Adipocyte (in vitro differentiated cells): ENCODE results near the gene HIC2.
"Not testable (repeated sequence)": the region's sequence is repeated elsewhere in the genome, so short reads cannot be mapped to it uniquely, and the experiment has no call there.

ENCODE experiments used
- DNase-seq: peaks from one replicate; pipeline ENCODE4 v3.0.0-alpha.2; 2015; ENCODE audit warnings: low read depth
- H3K27me3 ChIP-seq: replicated peaks from 2 replicates; pipeline ENCODE4 v1.7.0; 2013; ENCODE audit warnings: mild to moderate bottlenecking, low read length, moderate library complexity; ENCODE audit not compliant: control insufficient read depth, insufficient read depth
- H3K36me3 ChIP-seq: 2 replicates; pipeline ENCODE4 v1.7.0; 2013; ENCODE audit warnings: low read length, mild to moderate bottlenecking, moderate library complexity; ENCODE audit not compliant: control insufficient read depth, insufficient read depth, severe bottlenecking
- H3K4me1 ChIP-seq: 2 replicates; pipeline ENCODE4 v1.7.0; 2013; ENCODE audit warnings: mild to moderate bottlenecking, low read length, moderate library complexity; ENCODE audit not compliant: control insufficient read depth, insufficient read depth
- H3K4me3 ChIP-seq: 2 replicates; pipeline ENCODE4 v1.7.0; 2013; ENCODE audit warnings: mild to moderate bottlenecking, low read length, moderate library complexity
- H3K9ac ChIP-seq: 2 replicates; pipeline ENCODE4 v1.7.0; 2013; ENCODE audit warnings: mild to moderate bottlenecking, low read length, moderate library complexity
- H3K9me3 ChIP-seq: 2 replicates; pipeline ENCODE4 v1.7.0; 2013; ENCODE audit warnings: mild to moderate bottlenecking, low read length, moderate library complexity; ENCODE audit not compliant: control insufficient read depth

HIC2 gene

GRCh38 chr22:21454998-21455333 lies 37.8 kb downstream of the HIC2 start:
- H3K4me1 ChIP-seq, H3K36me3 ChIP-seq, H3K27me3 ChIP-seq, H3K9ac ChIP-seq, H3K4me3 ChIP-seq, DNase-seq, H3K9me3 ChIP-seq: not testable (repeated sequence)

- H3K9me3 ChIP-seq = no peaks in the 10 kb centered on the region
- no peaks in the 10 kb centered on the region for H3K27me3 ChIP-seq
- no peak for DNase-seq
- H3K36me3 ChIP-seq = no peaks in the 10 kb centered on the region
- no peaks in the 10 kb centered on the region for H3K4me1 ChIP-seq
- H3K4me3 ChIP-seq = no peak overlapping the region
- no peak overlapping the region for H3K9ac ChIP-seq
These were observed 38.3 kb downstream of the HIC2 start for GRCh38 chr22:21455334-21456089.

GRCh38 chr22:21457023-21457787 lies 40.0 kb downstream of the HIC2 start:
- Histone ChIP-seq H3K27me3 (no peaks in the 10 kb centered on the region), H3K4me1 (no peaks in the 10 kb centered on the region), H3K9ac (no peak overlapping the region), H3K36me3 (no peaks in the 10 kb centered on the region), H3K9me3 (no peaks in the 10 kb centered on the region), H3K4me3 (no peak overlapping the region)
- no peak for DNase-seq

- not testable (repeated sequence) for H3K36me3 ChIP-seq, H3K4me1 ChIP-seq, DNase-seq, H3K9ac ChIP-seq, H3K27me3 ChIP-seq, H3K4me3 ChIP-seq, H3K9me3 ChIP-seq
These were observed 45.5 kb downstream of the HIC2 start for GRCh38 chr22:21462672-21463071.

- H3K36me3 ChIP-seq, H3K9ac ChIP-seq, H3K9me3 ChIP-seq, H3K4me1 ChIP-seq, H3K27me3 ChIP-seq, DNase-seq: not testable (repeated sequence)
- peak within 1 kb of the TSS; percentile 58 for H3K4me3 ChIP-seq
These were observed 50.4 kb downstream of the HIC2 start, which contains the start of gene TMEM191C for GRCh38 chr22:21467337-21468193. Gene TMEM191C (plus strand): TSS chr22:21467387. CDS start chr22:21467460, 73 bp downstream.

GRCh38 chr22:21468194-21469096 lies 51.3 kb downstream of the HIC2 start:
- not testable (repeated sequence) for H3K36me3 ChIP-seq, H3K27me3 ChIP-seq, H3K9ac ChIP-seq, H3K4me1 ChIP-seq, H3K9me3 ChIP-seq
- H3K4me3 ChIP-seq = peak overlapping the region; percentile 58
- DNase-seq = peak; percentile 72

- DNase-seq, H3K9ac ChIP-seq, H3K4me3 ChIP-seq, H3K27me3 ChIP-seq, H3K36me3 ChIP-seq, H3K9me3 ChIP-seq, H3K4me1 ChIP-seq: not testable (repeated sequence)
These were observed 52.2 kb downstream of the HIC2 start for GRCh38 chr22:21469097-21469994.

GRCh38 chr22:21472984-21473383 lies 55.8 kb downstream of the HIC2 start:
- not testable (repeated sequence) for H3K27me3 ChIP-seq, H3K9ac ChIP-seq, H3K9me3 ChIP-seq, H3K4me3 ChIP-seq, H3K36me3 ChIP-seq, H3K4me1 ChIP-seq, DNase-seq

- not testable (repeated sequence) for H3K36me3 ChIP-seq, DNase-seq, H3K4me1 ChIP-seq, H3K9me3 ChIP-seq, H3K4me3 ChIP-seq, H3K9ac ChIP-seq, H3K27me3 ChIP-seq
These were observed 56.5 kb downstream of the HIC2 start for GRCh38 chr22:21473664-21474063.

GRCh38 chr22:21484039-21484438 lies 66.9 kb downstream of the HIC2 start:
- not testable (repeated sequence) for H3K4me3 ChIP-seq, H3K27me3 ChIP-seq, H3K4me1 ChIP-seq, DNase-seq, H3K36me3 ChIP-seq, H3K9ac ChIP-seq, H3K9me3 ChIP-seq
